Measurements from ENCODE around the gene ANGPTL4.

DNA sequence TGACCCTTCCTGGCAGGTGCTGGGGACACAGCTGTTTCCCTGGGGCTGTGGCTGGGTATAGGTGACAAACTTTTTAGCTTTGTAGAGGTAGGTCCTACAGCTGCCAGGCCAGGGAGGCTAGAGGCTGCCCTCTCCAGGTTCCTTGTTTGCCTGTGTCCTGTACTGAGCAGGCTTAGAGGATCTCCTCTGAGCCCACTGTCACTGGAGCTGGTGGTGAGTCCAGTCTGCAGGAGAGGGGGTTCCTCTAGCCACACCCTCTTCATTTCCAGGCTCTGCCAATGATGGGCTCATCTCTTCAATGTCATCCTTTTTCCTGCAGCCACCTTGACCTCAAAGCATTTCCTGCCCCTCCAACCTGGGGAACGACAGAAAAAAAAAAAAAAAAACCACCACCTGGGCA, 13.6 kb downstream of the ANGPTL4 start:
- no peak for TF ChIP-seq TAF1 (IDR thresholded peaks at IDR 0.05; ENCODE audit: low read depth)
- no peak for TF ChIP-seq FOXM1 (IDR thresholded peaks at IDR 0.05; ENCODE audit: borderline replicate concordance, low read depth)
- TF ChIP-seq USF1 (IDR thresholded peaks at IDR 0.05) = no peak
